GM23338 (cell line): ENCODE results near the gene NCS1. TPM values are rescaled to one million over a fixed set of nuclear protein-coding genes. Genes with fewer than 3 reads are reported as not detected.

ENCODE experiments used
- ATAC-seq: fragments of 200-7000 bp; cut with Tn5 transposase; 3 replicates; pipeline ENCODE4 v1.9.1; 2020
- DNase-seq: peaks from one replicate; pipeline ENCODE4 v3.0.0-alpha.2; 2015; ENCODE audit warnings: low spot score
- H2AFZ ChIP-seq: fragments of 200-600 bp; sonication (generic); 2 replicates; pipeline ENCODE4 v1.8.0; 2016; ENCODE audit warnings: antibody characterized with exemption, mild to moderate bottlenecking, moderate library complexity
- H3F3A ChIP-seq: fragments of 200-600 bp; sonication (generic); replicated peaks from 2 replicates; pipeline ENCODE4 v1.8.0; 2017; ENCODE audit warnings: antibody characterized with exemption, mixed run types, low read depth
- H3K27ac ChIP-seq: fragments of 200-600 bp; sonication (generic); 2 replicates; pipeline ENCODE4 v1.6.1; 2016; ENCODE audit warnings: low read depth
- H3K27me3 ChIP-seq: fragments of 200-600 bp; sonication (generic); 2 replicates; pipeline ENCODE4 v1.8.0; 2016; ENCODE audit warnings: mild to moderate bottlenecking, mixed run types, moderate library complexity; ENCODE audit not compliant: insufficient read depth
- H3K36me3 ChIP-seq: fragments of 200-600 bp; sonication (generic); 2 replicates; pipeline ENCODE4 v1.8.0; 2016; ENCODE audit warnings: mild to moderate bottlenecking; ENCODE audit not compliant: insufficient read depth
- H3K4me1 ChIP-seq: fragments of 200-600 bp; sonication (generic); 2 replicates; pipeline ENCODE4 v1.8.0; 2016; ENCODE audit warnings: mild to moderate bottlenecking, moderate library complexity; ENCODE audit not compliant: insufficient read depth
- H3K4me2 ChIP-seq: fragments of 200-600 bp; sonication (generic); 2 replicates; pipeline ENCODE4 v1.7.1; 2017; ENCODE audit warnings: mixed run types
- H3K4me3 ChIP-seq: fragments of 200-600 bp; sonication (generic); 2 replicates; pipeline ENCODE4 v1.6.1; 2016; ENCODE audit warnings: mixed run types
- H3K79me2 ChIP-seq: fragments of 200-600 bp; sonication (generic); replicated peaks from 2 replicates; pipeline ENCODE4 v1.8.0; 2017; ENCODE audit warnings: mild to moderate bottlenecking; ENCODE audit not compliant: insufficient read depth
- H3K9me2 ChIP-seq: fragments of 200-600 bp; sonication (generic); 2 replicates; pipeline ENCODE4 v1.8.0; 2017; ENCODE audit not compliant: insufficient read depth
- H4K20me1 ChIP-seq: fragments of 200-600 bp; sonication (generic); replicated peaks from 2 replicates; pipeline ENCODE4 v1.8.0; 2017; ENCODE audit warnings: mild to moderate bottlenecking; ENCODE audit not compliant: insufficient read depth
- H3K27ac Mint-ChIP-seq: 2 replicates; pipeline ENCODE4 v1.8.0; 2020; ENCODE audit warnings: inconsistent platforms, mild to moderate bottlenecking, moderate library complexity, mixed read lengths
- H3K27me3 Mint-ChIP-seq: 3 replicates; pipeline ENCODE4 v1.8.0; 2022; ENCODE audit warnings: low read depth, mild to moderate bottlenecking, moderate library complexity, mixed read lengths, inconsistent platforms; ENCODE audit not compliant: insufficient read depth, poor library complexity
- H3K36me3 Mint-ChIP-seq: 3 replicates; pipeline ENCODE4 v1.8.0; 2021; ENCODE audit warnings: low read depth, mild to moderate bottlenecking, inconsistent platforms, moderate library complexity, mixed read lengths
- H3K4me1 Mint-ChIP-seq: 3 replicates; pipeline ENCODE4 v1.8.0; 2020; ENCODE audit warnings: mild to moderate bottlenecking, inconsistent platforms, mixed read lengths
- H3K4me3 Mint-ChIP-seq: 3 replicates; pipeline ENCODE4 v1.8.0; 2021; ENCODE audit warnings: moderate library complexity, mild to moderate bottlenecking, inconsistent platforms, mixed read lengths
- H3K9me3 Mint-ChIP-seq: 3 replicates; pipeline ENCODE4 v1.8.0; 2020; ENCODE audit warnings: moderate library complexity, mild to moderate bottlenecking, inconsistent platforms, mixed read lengths
- CREB1 ChIP-seq: fragments of 250-450 bp; sonication (Bioruptor Pico); IDR thresholded peaks from 2 replicates; pipeline ENCODE4 v1.5.0; 2020; ENCODE audit warnings: low read depth, mild to moderate bottlenecking, moderate library complexity
- EZH2 ChIP-seq: fragments of 200-600 bp; sonication (generic); IDR thresholded peaks from one replicate; pipeline ENCODE4 v1.8.0; 2017; ENCODE audit warnings: antibody characterized with exemption, mild to moderate bottlenecking, low read depth; ENCODE audit not compliant: unreplicated experiment
- EZH2phosphoT487 ChIP-seq: fragments of 200-600 bp; sonication (generic); IDR thresholded peaks from one replicate; pipeline ENCODE4 v1.8.1; 2018; ENCODE audit warnings: antibody characterized with exemption; ENCODE audit not compliant: unreplicated experiment
- JUNB ChIP-seq: IDR thresholded peaks from one replicate; pipeline ENCODE4 v1.6.1; 2016; ENCODE audit warnings: antibody characterized with exemption; ENCODE audit not compliant: unreplicated experiment
- NANOG ChIP-seq: IDR thresholded peaks from 2 replicates; pipeline ENCODE4 v1.6.1; 2016; ENCODE audit warnings: antibody characterized with exemption, borderline replicate concordance
- POLR2AphosphoS5 ChIP-seq: IDR thresholded peaks from 2 replicates; pipeline ENCODE4 v1.6.1; 2016; ENCODE audit warnings: antibody characterized with exemption, low read depth
- STAT1 ChIP-seq: IDR thresholded peaks from one replicate; pipeline ENCODE4 v1.6.1; 2016; ENCODE audit warnings: antibody characterized with exemption; ENCODE audit not compliant: unreplicated experiment
- ZNF114 ChIP-seq: fragments of 250-450 bp; sonication (Bioruptor Pico); IDR thresholded peaks from 2 replicates; pipeline ENCODE4 v1.5.0; 2020; ENCODE audit warnings: mild to moderate bottlenecking, moderate library complexity
- ZNF331 ChIP-seq: fragments of 250-450 bp; sonication (Bioruptor Pico); IDR thresholded peaks from 2 replicates; pipeline ENCODE4 v1.5.0; 2020; ENCODE audit warnings: low read depth, mild to moderate bottlenecking, moderate library complexity
- polyA plus RNA-seq: library from polyadenylated mRNA; unstranded; fragments of >200 nt; fragmentation: Nextera tagmentation; extraction: Ambion mirVana; gene quantifications from 2 replicates; pipeline ENCODE4 v1.2.1, GENCODE V29; 2016
- total RNA-seq: library from RNA; depleted of rRNA; stranded (reverse); fragments of >200 nt; shearing (Covaris generic); gene quantifications from 2 replicates; pipeline ENCODE4 v1.2.3, GENCODE V29; 2014
- TF ChIP-seq, protein P1 (sequence below): IDR thresholded peaks from one replicate; pipeline ENCODE4 v1.6.1; 2018; ENCODE audit warnings: antibody characterized with exemption; ENCODE audit not compliant: unreplicated experiment
- TF ChIP-seq, protein P2 (sequence below): fragments of 250-450 bp; sonication (Bioruptor Pico); IDR thresholded peaks from 2 replicates; pipeline ENCODE4 v1.5.0; 2020; ENCODE audit warnings: mild to moderate bottlenecking, moderate library complexity
- TF ChIP-seq, protein P3 (sequence below), 2 experiments: fragments of 200-600 bp in 1 of 2; sonication (generic) in 1 of 2; conservative IDR thresholded peaks; 2 replicates each; pipeline versions ENCODE4 v1.5.1 to v1.6.1; 2016 to 2017; ENCODE audit warnings: antibody characterized with exemption in 2 of 2, low read depth in 2 of 2, mild to moderate bottlenecking in 2 of 2, moderate library complexity in 1 of 2
- TF ChIP-seq, protein P4 (sequence below): IDR thresholded peaks from 2 replicates; pipeline ENCODE4 v1.6.1; 2016; ENCODE audit warnings: antibody characterized with exemption

The NCS1 gene
- total and polyA plus RNA-seq, 2 experiments from 2014 or later = 8.2 to 34.3 TPM

DNA sequence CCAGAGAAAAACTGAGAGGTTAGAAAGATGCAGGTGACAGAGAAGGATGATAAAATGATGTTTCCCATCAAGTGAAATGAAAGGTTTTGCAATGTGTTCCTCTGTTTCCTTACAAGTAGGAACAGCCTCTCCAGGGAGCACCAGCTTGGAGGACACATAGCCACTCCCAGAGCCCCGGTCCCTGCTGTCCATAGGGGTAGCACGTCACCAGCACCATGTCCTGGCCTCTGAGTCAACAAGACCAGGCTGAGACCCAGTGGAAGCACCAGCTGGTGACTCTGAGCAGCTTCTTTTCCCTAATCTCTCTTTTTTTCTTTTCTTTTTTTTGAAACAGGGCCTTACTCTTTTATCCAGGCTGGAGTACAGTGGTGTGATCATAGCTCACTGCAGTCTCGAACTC, 73.9 kb downstream of the NCS1 start:
- Histone ChIP-seq H3K4me3 (no peak overlapping the region), H3F3A (no peaks in the 10 kb centered on the region), H3K4me2 (no peak overlapping the region), H3K27me3 (no peaks in the 10 kb centered on the region), H4K20me1 (no peaks in the 10 kb centered on the region), H3K36me3 (no peaks in the 10 kb centered on the region), H3K79me2 (no peaks in the 10 kb centered on the region), H3K9me2 (no peaks in the 10 kb centered on the region), H3K4me1 (no peaks in the 10 kb centered on the region), H3K27ac (no peak overlapping the region), H2AFZ (no peak overlapping the region)
- Mint-ChIP-seq H3K4me3 (no peak overlapping the region), H3K27me3 (peaks cover 8% of the 10 kb centered on the region), H3K9me3 (no peaks in the 10 kb centered on the region), H3K27ac (no peak overlapping the region), H3K4me1 (peaks cover 6% of the 10 kb centered on the region), H3K36me3 (no peaks in the 10 kb centered on the region)
- TF ChIP-seq NANOG (no peak), JUNB (no peak), STAT1 (no peak), EZH2phosphoT487 (no peak), ZNF331 (CRISPR knock-in tag) (no peak), EZH2 (no peak), CREB1 (CRISPR knock-in tag) (no peak), ZNF114 (CRISPR knock-in tag) (no peak), POLR2AphosphoS5 (no peak)
- TF ChIP-seq, protein P1, sequence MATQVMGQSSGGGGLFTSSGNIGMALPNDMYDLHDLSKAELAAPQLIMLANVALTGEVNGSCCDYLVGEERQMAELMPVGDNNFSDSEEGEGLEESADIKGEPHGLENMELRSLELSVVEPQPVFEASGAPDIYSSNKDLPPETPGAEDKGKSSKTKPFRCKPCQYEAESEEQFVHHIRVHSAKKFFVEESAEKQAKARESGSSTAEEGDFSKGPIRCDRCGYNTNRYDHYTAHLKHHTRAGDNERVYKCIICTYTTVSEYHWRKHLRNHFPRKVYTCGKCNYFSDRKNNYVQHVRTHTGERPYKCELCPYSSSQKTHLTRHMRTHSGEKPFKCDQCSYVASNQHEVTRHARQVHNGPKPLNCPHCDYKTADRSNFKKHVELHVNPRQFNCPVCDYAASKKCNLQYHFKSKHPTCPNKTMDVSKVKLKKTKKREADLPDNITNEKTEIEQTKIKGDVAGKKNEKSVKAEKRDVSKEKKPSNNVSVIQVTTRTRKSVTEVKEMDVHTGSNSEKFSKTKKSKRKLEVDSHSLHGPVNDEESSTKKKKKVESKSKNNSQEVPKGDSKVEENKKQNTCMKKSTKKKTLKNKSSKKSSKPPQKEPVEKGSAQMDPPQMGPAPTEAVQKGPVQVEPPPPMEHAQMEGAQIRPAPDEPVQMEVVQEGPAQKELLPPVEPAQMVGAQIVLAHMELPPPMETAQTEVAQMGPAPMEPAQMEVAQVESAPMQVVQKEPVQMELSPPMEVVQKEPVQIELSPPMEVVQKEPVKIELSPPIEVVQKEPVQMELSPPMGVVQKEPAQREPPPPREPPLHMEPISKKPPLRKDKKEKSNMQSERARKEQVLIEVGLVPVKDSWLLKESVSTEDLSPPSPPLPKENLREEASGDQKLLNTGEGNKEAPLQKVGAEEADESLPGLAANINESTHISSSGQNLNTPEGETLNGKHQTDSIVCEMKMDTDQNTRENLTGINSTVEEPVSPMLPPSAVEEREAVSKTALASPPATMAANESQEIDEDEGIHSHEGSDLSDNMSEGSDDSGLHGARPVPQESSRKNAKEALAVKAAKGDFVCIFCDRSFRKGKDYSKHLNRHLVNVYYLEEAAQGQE = no peak
- TF ChIP-seq, protein P2, sequence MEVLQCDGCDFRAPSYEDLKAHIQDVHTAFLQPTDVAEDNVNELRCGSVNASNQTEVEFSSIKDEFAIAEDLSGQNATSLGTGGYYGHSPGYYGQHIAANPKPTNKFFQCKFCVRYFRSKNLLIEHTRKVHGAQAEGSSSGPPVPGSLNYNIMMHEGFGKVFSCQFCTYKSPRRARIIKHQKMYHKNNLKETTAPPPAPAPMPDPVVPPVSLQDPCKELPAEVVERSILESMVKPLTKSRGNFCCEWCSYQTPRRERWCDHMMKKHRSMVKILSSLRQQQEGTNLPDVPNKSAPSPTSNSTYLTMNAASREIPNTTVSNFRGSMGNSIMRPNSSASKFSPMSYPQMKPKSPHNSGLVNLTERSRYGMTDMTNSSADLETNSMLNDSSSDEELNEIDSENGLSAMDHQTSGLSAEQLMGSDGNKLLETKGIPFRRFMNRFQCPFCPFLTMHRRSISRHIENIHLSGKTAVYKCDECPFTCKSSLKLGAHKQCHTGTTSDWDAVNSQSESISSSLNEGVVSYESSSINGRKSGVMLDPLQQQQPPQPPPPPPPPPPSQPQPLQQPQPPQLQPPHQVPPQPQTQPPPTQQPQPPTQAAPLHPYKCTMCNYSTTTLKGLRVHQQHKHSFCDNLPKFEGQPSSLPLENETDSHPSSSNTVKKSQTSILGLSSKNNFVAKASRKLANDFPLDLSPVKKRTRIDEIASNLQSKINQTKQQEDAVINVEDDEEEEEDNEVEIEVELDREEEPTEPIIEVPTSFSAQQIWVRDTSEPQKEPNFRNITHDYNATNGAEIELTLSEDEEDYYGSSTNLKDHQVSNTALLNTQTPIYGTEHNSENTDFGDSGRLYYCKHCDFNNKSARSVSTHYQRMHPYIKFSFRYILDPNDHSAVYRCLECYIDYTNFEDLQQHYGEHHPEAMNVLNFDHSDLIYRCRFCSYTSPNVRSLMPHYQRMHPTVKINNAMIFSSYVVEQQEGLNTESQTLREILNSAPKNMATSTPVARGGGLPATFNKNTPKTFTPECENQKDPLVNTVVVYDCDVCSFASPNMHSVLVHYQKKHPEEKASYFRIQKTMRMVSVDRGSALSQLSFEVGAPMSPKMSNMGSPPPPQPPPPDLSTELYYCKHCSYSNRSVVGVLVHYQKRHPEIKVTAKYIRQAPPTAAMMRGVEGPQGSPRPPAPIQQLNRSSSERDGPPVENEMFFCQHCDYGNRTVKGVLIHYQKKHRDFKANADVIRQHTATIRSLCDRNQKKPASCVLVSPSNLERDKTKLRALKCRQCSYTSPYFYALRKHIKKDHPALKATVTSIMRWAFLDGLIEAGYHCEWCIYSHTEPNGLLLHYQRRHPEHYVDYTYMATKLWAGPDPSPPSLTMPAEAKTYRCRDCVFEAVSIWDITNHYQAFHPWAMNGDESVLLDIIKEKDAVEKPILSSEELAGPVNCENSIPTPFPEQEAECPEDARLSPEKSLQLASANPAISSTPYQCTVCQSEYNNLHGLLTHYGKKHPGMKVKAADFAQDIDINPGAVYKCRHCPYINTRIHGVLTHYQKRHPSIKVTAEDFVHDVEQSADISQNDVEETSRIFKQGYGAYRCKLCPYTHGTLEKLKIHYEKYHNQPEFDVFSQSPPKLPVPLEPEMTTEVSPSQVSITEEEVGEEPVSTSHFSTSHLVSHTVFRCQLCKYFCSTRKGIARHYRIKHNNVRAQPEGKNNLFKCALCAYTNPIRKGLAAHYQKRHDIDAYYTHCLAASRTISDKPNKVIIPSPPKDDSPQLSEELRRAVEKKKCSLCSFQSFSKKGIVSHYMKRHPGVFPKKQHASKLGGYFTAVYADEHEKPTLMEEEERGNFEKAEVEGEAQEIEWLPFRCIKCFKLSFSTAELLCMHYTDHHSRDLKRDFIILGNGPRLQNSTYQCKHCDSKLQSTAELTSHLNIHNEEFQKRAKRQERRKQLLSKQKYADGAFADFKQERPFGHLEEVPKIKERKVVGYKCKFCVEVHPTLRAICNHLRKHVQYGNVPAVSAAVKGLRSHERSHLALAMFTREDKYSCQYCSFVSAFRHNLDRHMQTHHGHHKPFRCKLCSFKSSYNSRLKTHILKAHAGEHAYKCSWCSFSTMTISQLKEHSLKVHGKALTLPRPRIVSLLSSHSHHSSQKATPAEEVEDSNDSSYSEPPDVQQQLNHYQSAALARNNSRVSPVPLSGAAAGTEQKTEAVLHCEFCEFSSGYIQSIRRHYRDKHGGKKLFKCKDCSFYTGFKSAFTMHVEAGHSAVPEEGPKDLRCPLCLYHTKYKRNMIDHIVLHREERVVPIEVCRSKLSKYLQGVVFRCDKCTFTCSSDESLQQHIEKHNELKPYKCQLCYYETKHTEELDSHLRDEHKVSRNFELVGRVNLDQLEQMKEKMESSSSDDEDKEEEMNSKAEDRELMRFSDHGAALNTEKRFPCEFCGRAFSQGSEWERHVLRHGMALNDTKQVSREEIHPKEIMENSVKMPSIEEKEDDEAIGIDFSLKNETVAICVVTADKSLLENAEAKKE (CRISPR knock-in tag) = no peak
- TF ChIP-seq, protein P3, sequence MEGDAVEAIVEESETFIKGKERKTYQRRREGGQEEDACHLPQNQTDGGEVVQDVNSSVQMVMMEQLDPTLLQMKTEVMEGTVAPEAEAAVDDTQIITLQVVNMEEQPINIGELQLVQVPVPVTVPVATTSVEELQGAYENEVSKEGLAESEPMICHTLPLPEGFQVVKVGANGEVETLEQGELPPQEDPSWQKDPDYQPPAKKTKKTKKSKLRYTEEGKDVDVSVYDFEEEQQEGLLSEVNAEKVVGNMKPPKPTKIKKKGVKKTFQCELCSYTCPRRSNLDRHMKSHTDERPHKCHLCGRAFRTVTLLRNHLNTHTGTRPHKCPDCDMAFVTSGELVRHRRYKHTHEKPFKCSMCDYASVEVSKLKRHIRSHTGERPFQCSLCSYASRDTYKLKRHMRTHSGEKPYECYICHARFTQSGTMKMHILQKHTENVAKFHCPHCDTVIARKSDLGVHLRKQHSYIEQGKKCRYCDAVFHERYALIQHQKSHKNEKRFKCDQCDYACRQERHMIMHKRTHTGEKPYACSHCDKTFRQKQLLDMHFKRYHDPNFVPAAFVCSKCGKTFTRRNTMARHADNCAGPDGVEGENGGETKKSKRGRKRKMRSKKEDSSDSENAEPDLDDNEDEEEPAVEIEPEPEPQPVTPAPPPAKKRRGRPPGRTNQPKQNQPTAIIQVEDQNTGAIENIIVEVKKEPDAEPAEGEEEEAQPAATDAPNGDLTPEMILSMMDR (conservative IDR thresholded peaks at IDR 0.05; ENCODE audit: low read depth in 2 of 2) = no peak
- TF ChIP-seq, protein P4, sequence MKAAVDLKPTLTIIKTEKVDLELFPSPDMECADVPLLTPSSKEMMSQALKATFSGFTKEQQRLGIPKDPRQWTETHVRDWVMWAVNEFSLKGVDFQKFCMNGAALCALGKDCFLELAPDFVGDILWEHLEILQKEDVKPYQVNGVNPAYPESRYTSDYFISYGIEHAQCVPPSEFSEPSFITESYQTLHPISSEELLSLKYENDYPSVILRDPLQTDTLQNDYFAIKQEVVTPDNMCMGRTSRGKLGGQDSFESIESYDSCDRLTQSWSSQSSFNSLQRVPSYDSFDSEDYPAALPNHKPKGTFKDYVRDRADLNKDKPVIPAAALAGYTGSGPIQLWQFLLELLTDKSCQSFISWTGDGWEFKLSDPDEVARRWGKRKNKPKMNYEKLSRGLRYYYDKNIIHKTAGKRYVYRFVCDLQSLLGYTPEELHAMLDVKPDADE = no peak
- ATAC-seq = no peak
- no peak for DNase-seq
